GM13977 (cell line): ENCODE measurements around the gene CBR4.
A peak's percentile ranks its signal among the peaks of the same experiment; 100 is the strongest.

ENCODE experiments used
- DNase-seq: peaks from one replicate; pipeline ENCODE4 v3.0.0; 2012; ENCODE audit warnings: low spot score
- CTCF ChIP-seq: IDR thresholded peaks from 2 replicates; pipeline ENCODE4 v1.5.1; 2012; ENCODE audit warnings: mild to moderate bottlenecking, control low read depth; ENCODE audit not compliant: insufficient read depth; ENCODE audit errors: extremely low read depth, missing control alignments
- in situ Hi-C: fragments of 300-500 bp; cut with MboI; formaldehyde crosslinking; loops from one replicate; pipeline ENCODE4 v1.12.0; 2022; ENCODE audit warnings: low sequenced_read_pairs, low pct_unique_long_range_greater_than_20kb, mixed read lengths, inconsistent platforms; ENCODE audit not compliant: unreplicated experiment

CBR4 gene

GRCh38 chr4:168942985-168943384 lies 67.1 kb downstream of the CBR4 start:
- DNase-seq: no peak
- peak; percentile 26 for TF ChIP-seq CTCF
- in situ Hi-C loops: no loop called here
